Fibroblast of the aortic adventitia (primary cell): Measurements from ENCODE around the gene RYR3. TPM values are rescaled to one million over a fixed set of nuclear protein-coding genes. Genes with fewer than 3 reads are reported as not detected.
"Not testable (repeated sequence)": the region's sequence is repeated elsewhere in the genome, so short reads cannot be mapped to it uniquely, and the experiment has no call there.

ENCODE experiments used
- DNase-seq: peaks from one replicate; pipeline ENCODE4 v3.0.0-alpha.2; 2010; ENCODE audit warnings: low read depth
- H3K4me3 ChIP-seq: 2 replicates; pipeline ENCODE4 v1.5.1; 2011; ENCODE audit warnings: low read depth, mild to moderate bottlenecking, control low read depth, low read length, moderate library complexity
- CTCF ChIP-seq: IDR thresholded peaks from 2 replicates; pipeline ENCODE4 v1.5.1; 2011; ENCODE audit warnings: mild to moderate bottlenecking, low read length, control low read depth, inconsistent platforms; ENCODE audit not compliant: insufficient read depth
- total RNA-seq: library from RNA; depleted of rRNA; stranded (reverse); fragments of >200 nt; gene quantifications from 2 replicates; pipeline ENCODE4 v1.2.3, GENCODE V29; 2012; ENCODE audit warnings: low replicate concordance

Gene RYR3
- total RNA-seq, 1 donor, result not detected

- H3K4me3 ChIP-seq, result no peak overlapping the region
- peak; percentile 92 for DNase-seq
- TF ChIP-seq CTCF, result no peak
Measured at GRCh38 chr15:33808720-33809457, 498.1 kb downstream of the RYR3 start.

- DNase-seq, result no peak
- H3K4me3 ChIP-seq, result no peak overlapping the region
- no peak for TF ChIP-seq CTCF
Measured at GRCh38 chr15:33810073-33810595, 499.4 kb downstream of the RYR3 start.

GRCh38 chr15:33810806-33811205 is 500.0 kb downstream of the RYR3 start:
- no peak overlapping the region for H3K4me3 ChIP-seq
- DNase-seq, result no peak
- TF ChIP-seq CTCF, result no peak

GRCh38 chr15:33813891-33814290 is 503.1 kb downstream of the RYR3 start:
- DNase-seq, result no peak
- H3K4me3 ChIP-seq, result no peak overlapping the region

GRCh38 chr15:33819499-33819898 is 508.7 kb downstream of the RYR3 start:
- DNase-seq, H3K4me3 ChIP-seq: not testable (repeated sequence)

More at GRCh38 chr15:33813891-33814290, 503.1 kb downstream of the RYR3 start:
- no peak for TF ChIP-seq CTCF

- H3K4me3 ChIP-seq, result no peak overlapping the region
- no peak for TF ChIP-seq CTCF
- peak; percentile 18 for DNase-seq
Measured at GRCh38 chr15:33822479-33822878, 511.7 kb downstream of the RYR3 start.

GRCh38 chr15:33823119-33823518 is 512.4 kb downstream of the RYR3 start:
- no peak for DNase-seq
- TF ChIP-seq CTCF, result no peak
- no peak overlapping the region for H3K4me3 ChIP-seq
